ENCODE data around the gene OR2D3.
"Not testable (repeated sequence)": the region's sequence is repeated elsewhere in the genome, so short reads cannot be mapped to it uniquely, and the experiment has no call there.

Gene OR2D3

DNA sequence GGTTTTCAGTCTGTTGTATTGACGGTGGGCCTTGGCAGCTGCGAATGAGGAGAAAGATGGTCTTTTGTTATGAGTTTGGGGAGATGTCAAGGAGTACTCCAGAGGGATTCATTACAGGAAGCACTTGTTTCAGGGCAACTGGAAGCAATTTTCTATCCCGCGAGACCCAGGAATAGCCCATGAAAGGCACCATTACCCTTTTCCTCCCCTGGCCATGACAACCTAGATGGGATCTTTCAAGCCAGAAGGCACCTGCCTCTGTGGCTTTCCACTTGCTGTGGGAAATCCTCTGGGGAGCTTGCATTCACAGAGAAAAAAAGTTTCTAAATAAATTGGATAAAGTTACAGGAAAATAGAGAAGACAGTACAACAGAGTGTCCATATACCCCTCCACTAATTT is 8.1 kb downstream of the OR2D3 start:
- no peak for DNase-seq

DNA sequence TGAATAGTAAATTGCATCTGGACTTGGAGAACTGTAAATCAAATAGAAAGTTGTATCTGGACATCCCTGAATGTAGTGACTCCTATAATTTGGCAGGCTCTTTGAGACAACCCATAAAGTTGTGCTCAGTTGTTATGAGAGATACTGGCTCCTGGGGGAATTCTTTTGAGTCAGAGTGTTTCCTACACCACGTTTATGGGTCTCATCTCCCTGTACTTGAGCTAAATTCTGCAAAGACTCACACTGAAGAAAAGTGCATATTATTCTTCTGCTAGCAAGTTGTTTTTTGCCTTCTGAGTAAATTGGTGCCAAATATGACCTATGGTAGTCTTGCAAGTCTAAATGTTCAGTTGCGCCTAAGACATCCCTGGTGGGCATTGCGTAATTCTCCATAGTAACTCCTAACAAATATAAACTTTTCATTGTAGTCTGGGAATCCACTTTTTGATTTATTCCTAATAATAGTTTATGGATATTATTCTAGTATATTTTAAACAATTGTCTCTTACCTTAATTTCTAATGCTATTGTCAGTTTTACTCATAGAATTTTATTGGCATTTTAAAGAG is 10.4 kb downstream of the OR2D3 start:
- no peak for DNase-seq

- no peak for DNase-seq
Observed at GRCh38 chr11:6932145-6932544, 11.3 kb downstream of the OR2D3 start.

DNA sequence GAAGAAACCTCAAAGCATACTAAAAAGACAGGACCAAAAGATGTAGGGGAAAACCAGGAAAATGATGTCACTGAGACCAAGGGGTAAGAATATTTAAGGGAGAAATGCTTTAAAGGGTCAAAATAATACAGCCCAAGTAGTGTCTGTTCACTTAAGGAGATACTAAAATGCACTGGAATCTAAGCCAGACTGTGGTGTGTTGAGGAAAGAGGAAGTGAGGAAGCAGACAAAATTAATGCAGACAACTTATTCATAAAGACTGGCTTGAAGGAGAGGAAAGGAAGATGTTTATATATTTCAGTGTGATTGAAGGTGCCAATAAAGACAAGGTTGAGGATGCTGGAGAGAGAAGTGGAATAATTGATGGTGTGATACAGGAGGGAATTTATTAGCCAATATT is 21.2 kb downstream of the OR2D3 start:
- no peak for DNase-seq

- no peak for DNase-seq
Observed at GRCh38 chr11:6943131-6943530, 22.3 kb downstream of the OR2D3 start.

- DNase-seq: not testable (repeated sequence)
Observed at GRCh38 chr11:6954248-6954647, 33.4 kb downstream of the OR2D3 start.

DNA sequence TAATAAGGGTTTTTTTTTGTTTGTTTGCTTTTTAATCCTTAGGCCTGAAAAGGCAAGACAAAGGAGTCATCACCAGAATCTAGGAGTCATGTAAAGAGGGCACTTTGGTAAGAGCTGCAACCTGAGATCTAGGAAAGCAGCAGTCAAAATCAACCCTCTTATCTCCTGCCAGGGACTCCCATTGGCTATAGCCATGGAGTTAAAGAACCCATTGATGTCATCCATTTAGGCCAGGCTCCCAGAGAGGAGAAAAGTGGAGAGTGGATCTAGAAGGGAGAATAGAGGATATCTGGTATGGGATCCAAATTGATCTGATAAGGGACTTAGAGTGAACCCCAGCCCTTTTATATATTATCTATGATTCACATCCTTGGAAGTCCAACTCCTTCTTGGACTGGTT is 41.3 kb downstream of the OR2D3 start:
- DNase-seq: no peak

DNA sequence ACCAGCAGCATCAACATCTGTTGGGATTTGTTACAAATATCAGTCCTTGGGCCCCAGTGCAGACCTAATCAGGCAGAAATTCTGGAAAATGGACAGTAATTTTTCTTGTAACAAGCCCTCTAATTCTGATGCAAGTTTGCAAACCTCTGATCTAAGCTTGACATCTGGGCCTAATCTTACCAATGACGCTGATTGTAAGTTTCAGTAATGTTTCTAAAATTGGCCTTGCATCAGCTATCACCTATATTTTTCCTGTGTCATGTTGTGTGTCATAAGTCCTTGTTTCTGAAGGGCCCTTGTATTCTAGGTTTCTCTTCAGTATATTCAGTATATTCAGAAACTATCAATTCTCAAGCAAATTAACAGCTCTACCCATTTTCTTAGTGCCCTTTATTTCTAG is 41.9 kb downstream of the OR2D3 start:
- no peak for DNase-seq

DNA sequence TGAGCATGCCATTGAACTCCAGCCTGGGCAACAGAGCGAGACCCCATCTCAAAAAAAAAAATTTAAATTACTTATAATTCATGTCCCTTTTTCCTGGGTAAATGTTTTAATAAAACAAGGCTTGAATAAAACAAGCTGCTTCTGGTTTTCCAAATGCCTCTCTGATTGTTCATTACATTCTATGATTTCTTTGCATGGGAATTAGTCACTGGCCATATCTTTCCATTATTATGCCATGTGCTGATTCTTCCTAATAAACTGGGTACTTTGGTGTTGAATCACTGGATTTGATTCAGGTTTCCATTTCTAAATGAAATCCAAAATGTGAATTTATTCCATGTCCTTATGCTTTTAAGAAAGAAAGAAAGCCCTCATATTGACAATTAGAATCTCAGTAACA is 48.0 kb downstream of the OR2D3 start:
- DNase-seq: no peak

- not testable (repeated sequence) for DNase-seq
Observed at GRCh38 chr11:6969854-6970253, 49.1 kb downstream of the OR2D3 start.

Measured in midbrain (tissue), 1 donor.